ENCODE measurements around the gene TMEM174.

- TF ChIP-seq CTCF (IDR thresholded peaks at IDR 0.05) (no peak), EZH2 (IDR thresholded peaks at IDR 0.05; ENCODE audit: borderline replicate concordance, insufficient read depth, low read depth, low read length, poor library complexity, severe bottlenecking) (no peak)
These were observed 20.6 kb downstream of the TMEM174 start for GRCh38 chr5:73193592-73193991.

Data from B cell (primary cell).